Neural cell (in vitro differentiated cells): Measurements from ENCODE around the gene KREMEN1. TPM values are rescaled to one million over a fixed set of nuclear protein-coding genes. Genes with fewer than 3 reads are reported as not detected.

Experiments
- H2AFZ ChIP-seq: fragments of 200-600, 300-800 bp; sonication (generic), shearing (Covaris generic); 2 replicates; pipeline ENCODE4 v1.6.0; 2014; ENCODE audit warnings: low read depth, mild to moderate bottlenecking, antibody characterized with exemption, low read length, moderate library complexity
- H3F3A ChIP-seq: fragments of 200-600 bp; shearing (Covaris generic); 2 replicates; pipeline ENCODE4 v1.6.1; 2016; ENCODE audit warnings: mild to moderate bottlenecking, moderate library complexity, mixed read lengths, antibody characterized with exemption, low read length; ENCODE audit not compliant: insufficient read depth, poor library complexity, severe bottlenecking
- H3K27ac ChIP-seq: fragments of 200-600, 300-800 bp; sonication (generic), shearing (Covaris generic); 2 replicates; pipeline ENCODE4 v1.5.1; 2014; ENCODE audit warnings: mild to moderate bottlenecking, low read length, moderate library complexity
- H3K27me3 ChIP-seq: fragments of 300-800, 200-600 bp; sonication (generic), shearing (Covaris generic); 2 replicates; pipeline ENCODE4 v1.6.0; 2014; ENCODE audit warnings: mild to moderate bottlenecking, low read depth, low read length, moderate library complexity; ENCODE audit not compliant: insufficient read depth
- H3K36me3 ChIP-seq: fragments of 300-800, 200-600 bp; sonication (generic), shearing (Covaris generic); 2 replicates; pipeline ENCODE4 v1.5.1; 2014; ENCODE audit warnings: mild to moderate bottlenecking, antibody characterized with exemption, low read length, moderate library complexity; ENCODE audit not compliant: insufficient read depth
- H3K4me2 ChIP-seq: fragments of 300-800, 200-600 bp; sonication (generic), shearing (Covaris generic); 2 replicates; pipeline ENCODE4 v1.6.0; 2014; ENCODE audit warnings: mild to moderate bottlenecking, low read length
- H3K4me3 ChIP-seq: fragments of 300-800, 200-600 bp; sonication (generic), shearing (Covaris generic); 2 replicates; pipeline ENCODE4 v1.5.1; 2014; ENCODE audit warnings: mild to moderate bottlenecking, low read length, moderate library complexity
- H3K79me2 ChIP-seq: fragments of 200-600 bp; shearing (Covaris generic); replicated peaks from 2 replicates; pipeline ENCODE4 v1.6.0; 2014; ENCODE audit warnings: mild to moderate bottlenecking, low read length, moderate library complexity; ENCODE audit not compliant: insufficient read depth
- H3K9ac ChIP-seq: fragments of 300-800, 200-600 bp; sonication (generic), shearing (Covaris generic); 2 replicates; pipeline ENCODE4 v1.6.1; 2016; ENCODE audit warnings: mild to moderate bottlenecking, low read length, mixed read lengths
- H3K9me2 ChIP-seq: fragments of 200-600 bp; shearing (Covaris generic); 2 replicates; pipeline ENCODE4 v1.6.1; 2016; ENCODE audit warnings: mild to moderate bottlenecking, low read length, mixed read lengths; ENCODE audit not compliant: insufficient read depth
- H3K9me3 ChIP-seq: fragments of 200-600, 300-800 bp; sonication (generic), shearing (Covaris generic); 2 replicates; pipeline ENCODE4 v1.6.1; 2016; ENCODE audit warnings: mild to moderate bottlenecking, mixed run types, low read length, moderate library complexity, mixed read lengths
- H4K20me1 ChIP-seq: fragments of 200-600 bp; shearing (Covaris generic); 2 replicates; pipeline ENCODE4 v1.6.1; 2016; ENCODE audit warnings: mild to moderate bottlenecking, mixed run types; ENCODE audit not compliant: insufficient read depth
- EP300 ChIP-seq: fragments of 450-650 bp; conservative IDR thresholded peaks from 2 replicates; pipeline ENCODE4 v1.6.1; 2014; ENCODE audit warnings: antibody characterized with exemption, mild to moderate bottlenecking, moderate library complexity; ENCODE audit not compliant: poor library complexity, severe bottlenecking
- EZH2 ChIP-seq: fragments of 200-600, 300-800 bp; shearing (Covaris generic), sonication (generic); IDR thresholded peaks from 2 replicates; pipeline ENCODE4 v1.6.1; 2014; ENCODE audit warnings: antibody characterized with exemption, low read length, borderline replicate concordance, mild to moderate bottlenecking; ENCODE audit not compliant: insufficient read depth, poor library complexity, severe bottlenecking
- MXI1 ChIP-seq: fragments of 450-650 bp; conservative IDR thresholded peaks from 2 replicates; pipeline ENCODE4 v1.6.1; 2014; ENCODE audit warnings: antibody characterized with exemption, mild to moderate bottlenecking; ENCODE audit not compliant: poor library complexity, severe bottlenecking
- POLR2AphosphoS5 ChIP-seq: IDR thresholded peaks from 2 replicates; pipeline ENCODE4 v1.6.1; 2012
- RAD21 ChIP-seq: fragments of 450-650 bp; conservative IDR thresholded peaks from 2 replicates; pipeline ENCODE4 v1.6.1; 2014; ENCODE audit warnings: antibody characterized with exemption, mild to moderate bottlenecking, moderate library complexity
- SMC3 ChIP-seq: fragments of 450-650 bp; conservative IDR thresholded peaks from 2 replicates; pipeline ENCODE4 v1.6.1; 2014; ENCODE audit warnings: antibody characterized with exemption, mild to moderate bottlenecking, moderate library complexity; ENCODE audit not compliant: poor library complexity
- TAF1 ChIP-seq: IDR thresholded peaks from 2 replicates; pipeline ENCODE4 v1.6.1; 2012; ENCODE audit warnings: low read depth
- polyA plus RNA-seq: library from polyadenylated mRNA; depleted of rRNA; stranded (reverse); fragments of >200 nt; gene quantifications from 2 replicates; pipeline ENCODE4 v1.2.3, GENCODE V29; 2014
- TF ChIP-seq, protein P1 (sequence below): IDR thresholded peaks from 2 replicates; pipeline ENCODE4 v1.6.1; 2012; ENCODE audit warnings: borderline replicate concordance
- TF ChIP-seq, protein P2 (sequence below): fragments of 450-650 bp; IDR thresholded peaks from 2 replicates; pipeline ENCODE4 v1.5.1; 2014; ENCODE audit warnings: antibody characterized with exemption, mild to moderate bottlenecking, moderate library complexity; ENCODE audit not compliant: poor library complexity, severe bottlenecking

KREMEN1 gene
- polyA plus RNA-seq, 1 donor from 2014 or later: 3.3 TPM

DNA sequence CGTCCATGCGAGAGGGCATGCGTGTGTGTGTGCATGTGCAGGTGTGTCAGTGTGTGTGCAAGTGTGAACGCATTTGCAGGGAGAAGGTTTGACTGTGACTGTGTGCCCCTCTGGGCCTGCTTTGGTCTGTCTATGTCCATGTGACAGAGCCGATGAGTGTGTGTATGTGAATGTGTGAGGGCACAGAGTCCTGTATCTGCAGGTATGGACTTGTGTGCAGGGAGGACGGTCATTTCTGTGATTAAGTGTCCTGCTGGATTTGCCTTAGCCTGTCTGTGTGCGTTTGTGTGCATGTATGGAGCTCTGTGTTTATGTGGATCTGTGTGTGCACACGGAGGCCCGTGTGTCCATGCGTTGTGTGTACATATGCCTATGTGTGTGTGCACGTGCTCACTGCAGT is 138.2 kb downstream of the KREMEN1 start:
- Histone ChIP-seq H3K27me3 (no peaks in the 10 kb centered on the region), H3K36me3 (no peaks in the 10 kb centered on the region), H3K4me3 (no peak overlapping the region), H3K27ac (no peak overlapping the region), H2AFZ (no peak overlapping the region), H4K20me1 (no peaks in the 10 kb centered on the region), H3K79me2 (no peaks in the 10 kb centered on the region), H3K9me3 (no peaks in the 10 kb centered on the region), H3K4me2 (no peak overlapping the region), H3K9ac (no peak overlapping the region), H3F3A (no peaks in the 10 kb centered on the region), H3K9me2 (no peaks in the 10 kb centered on the region)
- TF ChIP-seq, protein P1, sequence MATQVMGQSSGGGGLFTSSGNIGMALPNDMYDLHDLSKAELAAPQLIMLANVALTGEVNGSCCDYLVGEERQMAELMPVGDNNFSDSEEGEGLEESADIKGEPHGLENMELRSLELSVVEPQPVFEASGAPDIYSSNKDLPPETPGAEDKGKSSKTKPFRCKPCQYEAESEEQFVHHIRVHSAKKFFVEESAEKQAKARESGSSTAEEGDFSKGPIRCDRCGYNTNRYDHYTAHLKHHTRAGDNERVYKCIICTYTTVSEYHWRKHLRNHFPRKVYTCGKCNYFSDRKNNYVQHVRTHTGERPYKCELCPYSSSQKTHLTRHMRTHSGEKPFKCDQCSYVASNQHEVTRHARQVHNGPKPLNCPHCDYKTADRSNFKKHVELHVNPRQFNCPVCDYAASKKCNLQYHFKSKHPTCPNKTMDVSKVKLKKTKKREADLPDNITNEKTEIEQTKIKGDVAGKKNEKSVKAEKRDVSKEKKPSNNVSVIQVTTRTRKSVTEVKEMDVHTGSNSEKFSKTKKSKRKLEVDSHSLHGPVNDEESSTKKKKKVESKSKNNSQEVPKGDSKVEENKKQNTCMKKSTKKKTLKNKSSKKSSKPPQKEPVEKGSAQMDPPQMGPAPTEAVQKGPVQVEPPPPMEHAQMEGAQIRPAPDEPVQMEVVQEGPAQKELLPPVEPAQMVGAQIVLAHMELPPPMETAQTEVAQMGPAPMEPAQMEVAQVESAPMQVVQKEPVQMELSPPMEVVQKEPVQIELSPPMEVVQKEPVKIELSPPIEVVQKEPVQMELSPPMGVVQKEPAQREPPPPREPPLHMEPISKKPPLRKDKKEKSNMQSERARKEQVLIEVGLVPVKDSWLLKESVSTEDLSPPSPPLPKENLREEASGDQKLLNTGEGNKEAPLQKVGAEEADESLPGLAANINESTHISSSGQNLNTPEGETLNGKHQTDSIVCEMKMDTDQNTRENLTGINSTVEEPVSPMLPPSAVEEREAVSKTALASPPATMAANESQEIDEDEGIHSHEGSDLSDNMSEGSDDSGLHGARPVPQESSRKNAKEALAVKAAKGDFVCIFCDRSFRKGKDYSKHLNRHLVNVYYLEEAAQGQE: no peak
- TF ChIP-seq TAF1 (no peak), RAD21 (no peak), POLR2AphosphoS5 (no peak), SMC3 (no peak), MXI1 (no peak), EP300 (no peak), EZH2 (no peak)
- TF ChIP-seq, protein P2, sequence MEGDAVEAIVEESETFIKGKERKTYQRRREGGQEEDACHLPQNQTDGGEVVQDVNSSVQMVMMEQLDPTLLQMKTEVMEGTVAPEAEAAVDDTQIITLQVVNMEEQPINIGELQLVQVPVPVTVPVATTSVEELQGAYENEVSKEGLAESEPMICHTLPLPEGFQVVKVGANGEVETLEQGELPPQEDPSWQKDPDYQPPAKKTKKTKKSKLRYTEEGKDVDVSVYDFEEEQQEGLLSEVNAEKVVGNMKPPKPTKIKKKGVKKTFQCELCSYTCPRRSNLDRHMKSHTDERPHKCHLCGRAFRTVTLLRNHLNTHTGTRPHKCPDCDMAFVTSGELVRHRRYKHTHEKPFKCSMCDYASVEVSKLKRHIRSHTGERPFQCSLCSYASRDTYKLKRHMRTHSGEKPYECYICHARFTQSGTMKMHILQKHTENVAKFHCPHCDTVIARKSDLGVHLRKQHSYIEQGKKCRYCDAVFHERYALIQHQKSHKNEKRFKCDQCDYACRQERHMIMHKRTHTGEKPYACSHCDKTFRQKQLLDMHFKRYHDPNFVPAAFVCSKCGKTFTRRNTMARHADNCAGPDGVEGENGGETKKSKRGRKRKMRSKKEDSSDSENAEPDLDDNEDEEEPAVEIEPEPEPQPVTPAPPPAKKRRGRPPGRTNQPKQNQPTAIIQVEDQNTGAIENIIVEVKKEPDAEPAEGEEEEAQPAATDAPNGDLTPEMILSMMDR: no peak

DNA sequence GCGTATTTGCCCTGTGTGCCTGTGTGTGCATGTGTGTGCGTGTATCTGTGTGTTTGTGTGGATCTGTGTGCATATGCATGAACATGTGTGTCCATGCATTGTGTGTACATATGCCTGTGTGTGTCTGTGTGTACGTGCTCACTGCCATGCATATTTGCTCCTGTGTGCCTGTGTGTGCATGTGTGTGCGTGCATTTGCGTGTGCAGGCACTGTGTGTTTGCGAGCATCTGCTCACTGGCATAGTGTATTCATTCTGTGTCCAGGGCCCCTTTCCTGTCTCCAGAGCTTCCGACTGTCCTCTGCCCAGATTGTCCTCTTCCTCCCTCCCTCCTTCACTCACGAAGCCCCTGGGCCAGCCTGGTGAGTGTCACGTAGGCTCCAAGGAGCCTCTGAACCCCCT is 138.6 kb downstream of the KREMEN1 start:
- Histone ChIP-seq H3K9me2 (no peaks in the 10 kb centered on the region), H2AFZ (no peak overlapping the region), H3K27me3 (no peaks in the 10 kb centered on the region), H3K27ac (no peak overlapping the region), H3K79me2 (no peaks in the 10 kb centered on the region), H3K4me3 (no peak overlapping the region), H3K4me2 (no peak overlapping the region), H3K9ac (no peak overlapping the region), H3K36me3 (no peaks in the 10 kb centered on the region), H3F3A (no peaks in the 10 kb centered on the region), H4K20me1 (no peaks in the 10 kb centered on the region), H3K9me3 (no peaks in the 10 kb centered on the region)
- TF ChIP-seq, protein P1: no peak
- TF ChIP-seq TAF1 (no peak), RAD21 (no peak), EZH2 (no peak), MXI1 (no peak), SMC3 (no peak), EP300 (no peak), POLR2AphosphoS5 (no peak)
- TF ChIP-seq, protein P2: no peak
